LNCaP clone FGC (cell line): ENCODE results near the gene CCDC97.
"Not testable (repeated sequence)": the region's sequence is repeated elsewhere in the genome, so short reads cannot be mapped to it uniquely, and the experiment has no call there.

Experiments used
- DNase-seq: peaks from one replicate; pipeline ENCODE4 v3.0.0-alpha.2; 2011; ENCODE audit warnings: low read depth
- H3K4me3 ChIP-seq: 2 replicates; pipeline ENCODE4 v1.5.1; 2011; ENCODE audit warnings: mild to moderate bottlenecking, low read depth, low read length, control low read depth
- TF ChIP-seq, protein P1 (sequence below): IDR thresholded peaks from 2 replicates; pipeline ENCODE4 v1.5.1; 2012; ENCODE audit warnings: mild to moderate bottlenecking; ENCODE audit not compliant: control insufficient read depth, insufficient read depth; ENCODE audit errors: extremely low read depth

The CCDC97 gene

GRCh38 chr19:41288673-41289530 lies 21.1 kb upstream of the CCDC97 start:
- H3K4me3 ChIP-seq: no peak overlapping the region
- no peak for DNase-seq
- TF ChIP-seq, protein P1, sequence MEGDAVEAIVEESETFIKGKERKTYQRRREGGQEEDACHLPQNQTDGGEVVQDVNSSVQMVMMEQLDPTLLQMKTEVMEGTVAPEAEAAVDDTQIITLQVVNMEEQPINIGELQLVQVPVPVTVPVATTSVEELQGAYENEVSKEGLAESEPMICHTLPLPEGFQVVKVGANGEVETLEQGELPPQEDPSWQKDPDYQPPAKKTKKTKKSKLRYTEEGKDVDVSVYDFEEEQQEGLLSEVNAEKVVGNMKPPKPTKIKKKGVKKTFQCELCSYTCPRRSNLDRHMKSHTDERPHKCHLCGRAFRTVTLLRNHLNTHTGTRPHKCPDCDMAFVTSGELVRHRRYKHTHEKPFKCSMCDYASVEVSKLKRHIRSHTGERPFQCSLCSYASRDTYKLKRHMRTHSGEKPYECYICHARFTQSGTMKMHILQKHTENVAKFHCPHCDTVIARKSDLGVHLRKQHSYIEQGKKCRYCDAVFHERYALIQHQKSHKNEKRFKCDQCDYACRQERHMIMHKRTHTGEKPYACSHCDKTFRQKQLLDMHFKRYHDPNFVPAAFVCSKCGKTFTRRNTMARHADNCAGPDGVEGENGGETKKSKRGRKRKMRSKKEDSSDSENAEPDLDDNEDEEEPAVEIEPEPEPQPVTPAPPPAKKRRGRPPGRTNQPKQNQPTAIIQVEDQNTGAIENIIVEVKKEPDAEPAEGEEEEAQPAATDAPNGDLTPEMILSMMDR: no peak

DNA sequence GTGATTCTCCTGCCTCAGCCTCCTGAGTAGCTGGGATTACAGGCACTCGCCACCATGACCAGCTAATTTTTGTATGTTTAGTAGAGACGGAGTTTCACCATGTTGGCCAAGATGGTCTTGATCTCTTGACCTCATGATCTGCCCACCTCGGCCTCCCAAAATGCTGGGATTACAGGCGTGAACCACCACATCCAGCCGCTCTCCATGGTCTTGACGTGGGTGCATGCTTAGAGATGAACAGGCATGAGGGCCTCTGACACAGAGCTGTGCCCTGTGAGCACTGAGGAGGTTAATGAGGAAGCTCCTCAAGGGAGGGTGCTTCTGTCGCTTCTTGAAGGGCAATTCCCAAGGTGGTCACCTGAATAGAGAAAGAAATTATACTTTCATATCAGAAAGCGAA lies 20.2 kb upstream of the CCDC97 start:
- not testable (repeated sequence) for H3K4me3 ChIP-seq, DNase-seq

- TF ChIP-seq, protein P1: no peak
- no peak for DNase-seq
- no peak overlapping the region for H3K4me3 ChIP-seq
These were observed 15.6 kb upstream of the CCDC97 start for GRCh38 chr19:41294393-41294792.

DNA sequence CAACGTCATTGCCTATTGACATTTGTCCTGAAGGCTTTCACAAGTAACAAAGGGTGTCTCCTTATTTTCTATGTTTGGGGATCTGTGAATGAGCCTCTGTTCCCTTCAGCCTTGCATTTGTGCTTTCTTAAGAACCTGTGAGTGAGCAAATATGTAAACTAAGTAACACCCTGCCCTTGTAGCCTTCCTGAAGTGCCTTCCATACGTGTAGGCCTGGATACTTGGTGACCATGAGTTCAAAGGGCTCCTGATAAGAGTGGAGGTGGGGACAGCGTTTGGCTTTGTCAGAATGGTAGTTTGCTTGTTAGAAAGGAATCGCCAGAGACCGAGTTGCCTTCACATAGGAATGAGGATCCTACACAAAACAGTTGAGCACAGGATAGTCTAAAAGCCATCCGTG lies 14.5 kb upstream of the CCDC97 start:
- TF ChIP-seq, protein P1: no peak
- no peak overlapping the region for H3K4me3 ChIP-seq
- DNase-seq: no peak

- TF ChIP-seq, protein P1: no peak
- no peak overlapping the region for H3K4me3 ChIP-seq
- DNase-seq: peak; percentile 39
These were observed 13.5 kb upstream of the CCDC97 start for GRCh38 chr19:41296433-41296871.

DNA sequence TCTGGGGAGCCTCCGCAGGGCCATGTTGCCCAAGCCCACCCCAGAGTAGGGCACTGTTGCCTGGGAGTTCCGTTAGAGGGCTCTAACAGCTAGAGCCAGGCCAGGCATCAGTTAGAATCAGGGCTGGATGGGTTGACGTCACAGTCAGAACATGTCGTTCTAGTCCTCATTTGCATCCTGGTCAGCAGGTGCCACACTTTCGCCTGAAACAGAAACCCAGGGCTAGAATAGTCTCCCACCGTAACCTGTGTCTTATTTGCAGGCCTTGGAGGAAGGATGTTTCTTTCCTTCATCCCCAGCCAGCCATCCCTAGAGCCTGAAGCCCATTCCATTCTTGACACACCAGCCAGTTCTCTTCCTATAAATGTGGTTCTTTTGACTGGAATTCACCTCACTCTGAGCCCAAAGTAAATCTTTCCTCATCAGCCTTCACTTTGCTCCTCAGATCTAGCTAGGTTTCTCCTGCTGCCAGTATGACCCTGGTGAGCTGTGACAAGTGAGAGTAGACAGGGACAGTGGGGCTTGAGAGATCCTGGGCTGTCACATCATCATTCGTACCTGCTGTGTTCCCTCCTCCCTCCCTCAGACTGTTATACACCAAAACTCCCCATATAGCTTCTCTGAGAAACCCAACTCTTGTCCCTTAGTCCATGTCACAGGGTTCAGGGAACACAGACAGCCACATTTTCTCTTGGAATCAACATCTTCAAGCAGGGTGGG lies 12.2 kb upstream of the CCDC97 start:
- TF ChIP-seq, protein P1: no peak
- DNase-seq: no peak
- H3K4me3 ChIP-seq: no peak overlapping the region

- H3K4me3 ChIP-seq: no peak overlapping the region
- TF ChIP-seq, protein P1: no peak
- no peak for DNase-seq
These were observed 11.5 kb upstream of the CCDC97 start for GRCh38 chr19:41298348-41298964.
